HepG2 (cell line): ENCODE data around the gene TTLL8. TPM values are rescaled to one million over a fixed set of nuclear protein-coding genes. Genes with fewer than 3 reads are reported as not detected.

Experiments used
- AKAP8 ChIP-seq: sonication (generic); formaldehyde crosslinking; IDR thresholded peaks from 2 replicates; pipeline ENCODE4 v1.5.1; 2020; ENCODE audit warnings: mild to moderate bottlenecking, missing genetic modification reagents
- ARNTL ChIP-seq: sonication (generic); formaldehyde crosslinking; IDR thresholded peaks from 2 replicates; pipeline ENCODE4 v1.4.0; 2020; ENCODE audit warnings: mild to moderate bottlenecking, missing genetic modification reagents
- BCL6 ChIP-seq: IDR thresholded peaks from 2 replicates; pipeline ENCODE4 v1.6.1; 2016; ENCODE audit warnings: missing genetic modification reagents, missing compliant biosample characterization
- CCDC6 ChIP-seq: sonication (generic); formaldehyde crosslinking; IDR thresholded peaks from 2 replicates; pipeline ENCODE4 v1.8.1; 2022; ENCODE audit warnings: mild to moderate bottlenecking, missing genetic modification reagents, moderate library complexity
- CEBPZ ChIP-seq: IDR thresholded peaks from 2 replicates; pipeline ENCODE4 v1.6.1; 2012; ENCODE audit warnings: low read length, improper control_type of control experiment
- ELF1 ChIP-seq: sonication (generic); formaldehyde crosslinking; IDR thresholded peaks from 2 replicates; pipeline ENCODE4 v1.4.0; 2020; ENCODE audit warnings: missing genetic modification reagents
- GFI1 ChIP-seq: sonication (generic); formaldehyde crosslinking; IDR thresholded peaks from 2 replicates; pipeline ENCODE4 v1.5.0; 2020; ENCODE audit warnings: missing genetic modification reagents, mild to moderate bottlenecking, borderline replicate concordance
- HDAC6 ChIP-seq: fragments of 200-600 bp; sonication (generic); IDR thresholded peaks from 2 replicates; pipeline ENCODE4 v1.7.0; 2017; ENCODE audit warnings: mild to moderate bottlenecking, antibody characterized with exemption, low read length, low read depth
- IRX3 ChIP-seq: sonication (generic); formaldehyde crosslinking; IDR thresholded peaks from 2 replicates; pipeline ENCODE4 v1.8.1; 2023; ENCODE audit warnings: mild to moderate bottlenecking, low read depth, missing genetic modification reagents, borderline replicate concordance
- MED1 ChIP-seq: sonication (generic); formaldehyde crosslinking; IDR thresholded peaks from 2 replicates; pipeline ENCODE4 v1.4.0; 2020; ENCODE audit warnings: missing genetic modification reagents
- MED13 ChIP-seq: sonication (generic); formaldehyde crosslinking; IDR thresholded peaks from 2 replicates; pipeline ENCODE4 v1.5.0; 2020; ENCODE audit warnings: missing genetic modification reagents
- NCOA2 ChIP-seq: sonication (generic); formaldehyde crosslinking; IDR thresholded peaks from 2 replicates; pipeline ENCODE4 v1.8.0; 2022; ENCODE audit warnings: inconsistent platforms
- PITX1 ChIP-seq: sonication (generic); formaldehyde crosslinking; IDR thresholded peaks from 2 replicates; pipeline ENCODE4 v1.5.1; 2020; ENCODE audit warnings: mild to moderate bottlenecking, missing genetic modification reagents
- PRPF4 ChIP-seq: fragments of 200-400 bp; formaldehyde crosslinking; IDR thresholded peaks from 2 replicates; pipeline ENCODE4 v1.6.1; 2016; ENCODE audit warnings: low read length, low read depth; ENCODE audit not compliant: poor library complexity, severe bottlenecking
- RBM39 ChIP-seq: fragments of 200-400 bp; formaldehyde crosslinking; IDR thresholded peaks from one replicate; pipeline ENCODE4 v1.6.1; 2018; ENCODE audit warnings: antibody characterized with exemption, mild to moderate bottlenecking, low read depth, low read length; ENCODE audit not compliant: poor library complexity, severe bottlenecking
- TBP ChIP-seq: sonication (generic); formaldehyde crosslinking; IDR thresholded peaks from 2 replicates; pipeline ENCODE4 v1.5.0; 2020; ENCODE audit warnings: missing genetic modification reagents
- ZFP41 ChIP-seq: sonication (generic); formaldehyde crosslinking; IDR thresholded peaks from 2 replicates; pipeline ENCODE4 v1.4.0; 2020; ENCODE audit warnings: mild to moderate bottlenecking, missing genetic modification reagents, borderline replicate concordance
- ZIK1 ChIP-seq: sonication (generic); formaldehyde crosslinking; IDR thresholded peaks from 2 replicates; pipeline ENCODE4 v1.5.0; 2020; ENCODE audit warnings: mild to moderate bottlenecking, low read depth, missing genetic modification reagents, borderline replicate concordance
- ZMYM4 ChIP-seq: sonication (generic); formaldehyde crosslinking; IDR thresholded peaks from 2 replicates; pipeline ENCODE4 v1.8.1; 2023; ENCODE audit warnings: mild to moderate bottlenecking, missing genetic modification reagents
- ZNF44 ChIP-seq: sonication (generic); formaldehyde crosslinking; IDR thresholded peaks from 2 replicates; pipeline ENCODE4 v1.5.1; 2020; ENCODE audit warnings: mild to moderate bottlenecking, missing genetic modification reagents
- ZNF550 ChIP-seq: sonication (generic); formaldehyde crosslinking; IDR thresholded peaks from 2 replicates; pipeline ENCODE4 v1.4.0; 2020; ENCODE audit warnings: mild to moderate bottlenecking, missing genetic modification reagents, borderline replicate concordance
- ZNF576 ChIP-seq: sonication (generic); formaldehyde crosslinking; IDR thresholded peaks from 2 replicates; pipeline ENCODE4 v1.4.0; 2020; ENCODE audit warnings: mild to moderate bottlenecking, missing genetic modification reagents
- ZNF597 ChIP-seq: sonication (generic); formaldehyde crosslinking; IDR thresholded peaks from 2 replicates; pipeline ENCODE4 v1.5.0; 2020; ENCODE audit warnings: missing genetic modification reagents
- ZNF775 ChIP-seq: sonication (generic); formaldehyde crosslinking; IDR thresholded peaks from 2 replicates; pipeline ENCODE4 v1.4.0; 2020; ENCODE audit warnings: missing genetic modification reagents, mild to moderate bottlenecking, moderate library complexity, borderline replicate concordance
- ZSCAN31 ChIP-seq: sonication (generic); formaldehyde crosslinking; IDR thresholded peaks from 2 replicates; pipeline ENCODE4 v1.5.0; 2020; ENCODE audit warnings: low read depth, mild to moderate bottlenecking, missing genetic modification reagents
- polyA plus RNA-seq, 8 experiments: library from polyadenylated mRNA; depleted of rRNA in 3 of 8; stranded (reverse) in 7 of 8; unstranded in 1 of 8; fragments of >200 nt; fragmentation: Illumina TruSeq in 4 of 8; extraction: Trizol in 4 of 8; gene quantifications; 2 replicates each; pipeline versions ENCODE4 v1.2.1 to v1.2.3, GENCODE V29; 2011 to 2016; ENCODE audit warnings: low read depth in 4 of 8, missing spikeins in 1 of 8, mixed read lengths in 1 of 8; ENCODE audit not compliant: insufficient read depth in 1 of 8
- total RNA-seq, 5 experiments: library from RNA; depleted of rRNA; stranded (reverse); fragments of >200 nt; fragmentation: Illumina TruSeq; extraction: Trizol; gene quantifications; 2 replicates each; pipeline ENCODE4 v1.2.3, GENCODE V29; 2016; ENCODE audit warnings: low read depth in 1 of 5
- TF ChIP-seq, protein P1 (sequence below): sonication (generic); formaldehyde crosslinking; conservative IDR thresholded peaks from 2 replicates; pipeline ENCODE4 v1.8.0; 2022; ENCODE audit warnings: missing genetic modification reagents

The TTLL8 gene
- total and polyA plus RNA-seq, 2 of the 13 experiments (the other 11 are each of a cell fraction or from before 2014, with no cell fraction given), result not detected

GRCh38 chr22:50102946-50103345, 44.8 kb upstream of the TTLL8 start (continued):
- TF ChIP-seq PITX1 (0 out of 2 replicates have a peak, but pooled peaks have one; percentile 33), BCL6 (CRISPR knock-in tag) (no peak), RBM39 (no peak), PRPF4 (no peak), CCDC6 (CRISPR knock-in tag) (peak; percentile 93), ZMYM4 (peak; percentile 51; the same call in 1 of the 2 replicates), GFI1 (peak; percentile 37; the same call in 1 of the 2 replicates), ZSCAN31 (CRISPR knock-in tag) (no peak; the same call in 1 of the 2 replicates), ZNF775 (no peak), ZNF44 (no peak), TBP (no peak), ELF1 (CRISPR knock-in tag) (no peak), IRX3 (no peak), ZIK1 (peak; percentile 72; the same call in 1 of the 2 replicates), AKAP8 (CRISPR knock-in tag) (no peak), ZFP41 (CRISPR knock-in tag) (no peak; the same call in 1 of the 2 replicates), HDAC6 (no peak), MED1 (CRISPR knock-in tag) (peak; percentile 57; the same call in 1 of the 2 replicates), CEBPZ (no peak), NCOA2 (CRISPR knock-in tag) (0 out of 2 replicates have a peak, but pooled peaks have one; percentile 47), ZNF597 (CRISPR knock-in tag) (no peak), ZNF550 (CRISPR knock-in tag) (no peak), MED13 (no peak), ZNF576 (CRISPR knock-in tag) (no peak), ARNTL (CRISPR knock-in tag) (peak; percentile 94)
- TF ChIP-seq, protein P1, sequence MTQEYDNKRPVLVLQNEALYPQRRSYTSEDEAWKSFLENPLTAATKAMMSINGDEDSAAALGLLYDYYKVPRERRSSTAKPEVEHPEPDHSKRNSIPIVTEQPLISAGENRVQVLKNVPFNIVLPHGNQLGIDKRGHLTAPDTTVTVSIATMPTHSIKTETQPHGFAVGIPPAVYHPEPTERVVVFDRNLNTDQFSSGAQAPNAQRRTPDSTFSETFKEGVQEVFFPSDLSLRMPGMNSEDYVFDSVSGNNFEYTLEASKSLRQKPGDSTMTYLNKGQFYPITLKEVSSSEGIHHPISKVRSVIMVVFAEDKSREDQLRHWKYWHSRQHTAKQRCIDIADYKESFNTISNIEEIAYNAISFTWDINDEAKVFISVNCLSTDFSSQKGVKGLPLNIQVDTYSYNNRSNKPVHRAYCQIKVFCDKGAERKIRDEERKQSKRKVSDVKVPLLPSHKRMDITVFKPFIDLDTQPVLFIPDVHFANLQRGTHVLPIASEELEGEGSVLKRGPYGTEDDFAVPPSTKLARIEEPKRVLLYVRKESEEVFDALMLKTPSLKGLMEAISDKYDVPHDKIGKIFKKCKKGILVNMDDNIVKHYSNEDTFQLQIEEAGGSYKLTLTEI (CRISPR knock-in tag), result no peak
